A673 (cell line): ENCODE results near the gene HSF2. TPM values are rescaled to one million over a fixed set of nuclear protein-coding genes. Genes with fewer than 3 reads are reported as not detected.
"Not testable (repeated sequence)": the region's sequence is repeated elsewhere in the genome, so short reads cannot be mapped to it uniquely, and the experiment has no call there.

Experiments used
- BruUV-seq: library from RNA; stranded (reverse); fragments of 400-500 nt; replicated peaks from 2 replicates; lab custom pipeline; 2021; lab: Mats Ljungman, UMichigan
- CTCF ChIA-PET: fragments of 300-600 bp; sonication (Branson Sonifier 250); formaldehyde crosslinking; loops from one replicate; lab custom pipeline; 2022; ENCODE audit warnings: antibody characterized with exemption; lab: Charles Lee
- POLR2A ChIA-PET: fragments of 300-600 bp; sonication (Branson Sonifier 250); formaldehyde crosslinking; loops from one replicate; lab custom pipeline; 2022; ENCODE audit warnings: antibody characterized with exemption; ENCODE audit not compliant: low non-redundant PET; lab: Charles Lee
- DNase-seq: peaks from one replicate; pipeline ENCODE4 v3.0.0-alpha.2; 2015; ENCODE audit warnings: low spot score
- H3K27ac ChIP-seq: fragments of 200-600 bp; sonication (generic); 2 replicates; pipeline ENCODE4 v1.5.1; 2016; ENCODE audit warnings: mixed run types, low read depth, mild to moderate bottlenecking, mixed read lengths, antibody characterized with exemption, low read length; ENCODE audit not compliant: poor library complexity, severe bottlenecking
- H3K27me3 ChIP-seq: fragments of 200-600 bp; sonication (generic); replicated peaks from 2 replicates; pipeline ENCODE4 v1.6.1; 2017; ENCODE audit warnings: mixed run types, low read depth, mild to moderate bottlenecking, mixed read lengths, antibody characterized with exemption, low read length; ENCODE audit not compliant: insufficient read depth, poor library complexity
- H3K36me3 ChIP-seq: fragments of 200-600 bp; sonication (generic); 2 replicates; pipeline ENCODE4 v1.6.1; 2016; ENCODE audit warnings: mixed run types, mild to moderate bottlenecking, mixed read lengths, antibody characterized with exemption, low read length; ENCODE audit not compliant: insufficient read depth, poor library complexity, severe bottlenecking
- H3K4me1 ChIP-seq: fragments of 200-600 bp; sonication (generic); 2 replicates; pipeline ENCODE4 v1.6.1; 2017; ENCODE audit warnings: mixed run types, mild to moderate bottlenecking, mixed read lengths, antibody characterized with exemption, low read length; ENCODE audit not compliant: insufficient read depth, poor library complexity, severe bottlenecking
- H3K4me3 ChIP-seq: fragments of 200-600 bp; sonication (generic); 2 replicates; pipeline ENCODE4 v1.5.1; 2016; ENCODE audit warnings: low read depth, mixed run types, mild to moderate bottlenecking, mixed read lengths, low read length; ENCODE audit not compliant: poor library complexity, severe bottlenecking
- H3K9me3 ChIP-seq: fragments of 200-600 bp; sonication (generic); 2 replicates; pipeline ENCODE4 v1.6.1; 2016; ENCODE audit warnings: mixed run types, low read depth, mild to moderate bottlenecking, mixed read lengths, antibody characterized with exemption, low read length; ENCODE audit not compliant: poor library complexity, severe bottlenecking
- EZH2 ChIP-seq: fragments of 200-600 bp; sonication (generic); IDR thresholded peaks from 2 replicates; pipeline ENCODE4 v1.6.1; 2017; ENCODE audit warnings: borderline replicate concordance, low read depth, mild to moderate bottlenecking, mixed read lengths, antibody characterized with exemption, low read length; ENCODE audit not compliant: poor library complexity, severe bottlenecking
- intact Hi-C: fragments of 100-400 bp; cut with micrococcal nuclease; formaldehyde crosslinking; loops from one replicate; pipeline ENCODE4 v1.10.0; 2022; ENCODE audit not compliant: unreplicated experiment
- total RNA-seq: library from RNA; stranded (reverse); gene quantifications from 2 replicates; pipeline ENCODE4 v1.2.3, GENCODE V29; 2021
- TF ChIP-seq, protein P1 (sequence below): fragments of 300-800, 200-600 bp; sonication (generic); conservative IDR thresholded peaks from 2 replicates; pipeline ENCODE4 v1.5.1; 2017; ENCODE audit warnings: low read depth, mild to moderate bottlenecking, antibody characterized with exemption, low read length, moderate library complexity, mixed read lengths

Gene HSF2
- total RNA-seq, 1 experiment from 2014 or later = 27.5 TPM

DNA sequence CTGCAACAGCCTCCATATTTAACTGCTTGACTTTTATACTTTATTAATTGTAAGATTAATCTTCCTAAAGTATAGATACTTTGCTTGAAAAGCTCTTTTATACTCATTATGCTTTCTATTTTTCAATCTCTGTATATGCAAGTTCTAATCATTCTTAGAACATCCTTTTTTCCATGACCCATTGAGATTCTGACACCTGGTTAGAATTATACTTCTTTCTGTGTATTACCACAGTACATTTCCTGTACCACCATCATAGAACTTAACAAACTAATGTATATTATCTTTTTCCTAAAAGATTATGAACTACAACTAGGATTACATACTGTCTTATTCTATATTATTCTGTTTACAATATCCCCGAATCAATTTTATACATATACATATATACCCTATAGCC, 58.6 kb downstream of the HSF2 start:
- TF ChIP-seq EZH2 = no peak
- TF ChIP-seq, protein P1, sequence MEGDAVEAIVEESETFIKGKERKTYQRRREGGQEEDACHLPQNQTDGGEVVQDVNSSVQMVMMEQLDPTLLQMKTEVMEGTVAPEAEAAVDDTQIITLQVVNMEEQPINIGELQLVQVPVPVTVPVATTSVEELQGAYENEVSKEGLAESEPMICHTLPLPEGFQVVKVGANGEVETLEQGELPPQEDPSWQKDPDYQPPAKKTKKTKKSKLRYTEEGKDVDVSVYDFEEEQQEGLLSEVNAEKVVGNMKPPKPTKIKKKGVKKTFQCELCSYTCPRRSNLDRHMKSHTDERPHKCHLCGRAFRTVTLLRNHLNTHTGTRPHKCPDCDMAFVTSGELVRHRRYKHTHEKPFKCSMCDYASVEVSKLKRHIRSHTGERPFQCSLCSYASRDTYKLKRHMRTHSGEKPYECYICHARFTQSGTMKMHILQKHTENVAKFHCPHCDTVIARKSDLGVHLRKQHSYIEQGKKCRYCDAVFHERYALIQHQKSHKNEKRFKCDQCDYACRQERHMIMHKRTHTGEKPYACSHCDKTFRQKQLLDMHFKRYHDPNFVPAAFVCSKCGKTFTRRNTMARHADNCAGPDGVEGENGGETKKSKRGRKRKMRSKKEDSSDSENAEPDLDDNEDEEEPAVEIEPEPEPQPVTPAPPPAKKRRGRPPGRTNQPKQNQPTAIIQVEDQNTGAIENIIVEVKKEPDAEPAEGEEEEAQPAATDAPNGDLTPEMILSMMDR = no peak
- no TSS peak for BruUV-seq
- no peaks in the 10 kb centered on the region for H3K9me3 ChIP-seq
- peaks cover 4% of the 10 kb centered on the region for H3K4me1 ChIP-seq
- peaks cover 29% of the 10 kb centered on the region for H3K36me3 ChIP-seq
- DNase-seq = no peak
- H3K27me3 ChIP-seq = no peaks in the 10 kb centered on the region
- no peak overlapping the region for H3K4me3 ChIP-seq
- intact Hi-C loops = no loop called here
- CTCF ChIA-PET = no interaction called here
- POLR2A ChIA-PET = interaction anchor here (0.7 kb wide), 1 partner anchor 545 kb away, joined by 4 read pairs; no protein-coding TSS in a partner anchor
- H3K27ac ChIP-seq = no peak overlapping the region

DNA sequence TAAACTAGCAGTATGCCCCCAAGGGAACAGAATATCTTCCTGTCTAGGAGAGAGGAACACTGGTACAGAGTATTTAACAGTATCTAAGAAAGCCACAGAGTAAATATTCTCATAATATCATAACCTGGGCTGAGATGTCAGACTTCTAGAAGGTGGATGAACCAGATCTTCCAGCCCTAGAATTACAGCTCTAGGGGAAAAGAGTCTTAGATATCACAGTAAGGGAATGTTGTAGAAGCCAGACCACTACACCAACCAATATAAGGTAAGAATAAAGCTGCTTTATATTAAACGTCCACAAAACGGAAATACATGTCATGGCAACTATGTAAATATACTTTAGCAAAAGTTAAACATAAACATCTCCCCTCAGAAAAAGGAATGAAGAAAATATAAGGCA, 59.8 kb downstream of the HSF2 start:
- no peak for DNase-seq
- Histone ChIP-seq H3K4me3 (no peak overlapping the region), H3K27me3 (no peaks in the 10 kb centered on the region), H3K9me3 (no peaks in the 10 kb centered on the region), H3K4me1 (peaks cover 4% of the 10 kb centered on the region), H3K27ac (no peak overlapping the region), H3K36me3 (peaks cover 18% of the 10 kb centered on the region)
- ChIA-PET POLR2A (no interaction called here), CTCF (no interaction called here)
- intact Hi-C loops = no loop called here
- no TSS peak for BruUV-seq
- TF ChIP-seq EZH2 = no peak
- TF ChIP-seq, protein P1 = no peak

DNA sequence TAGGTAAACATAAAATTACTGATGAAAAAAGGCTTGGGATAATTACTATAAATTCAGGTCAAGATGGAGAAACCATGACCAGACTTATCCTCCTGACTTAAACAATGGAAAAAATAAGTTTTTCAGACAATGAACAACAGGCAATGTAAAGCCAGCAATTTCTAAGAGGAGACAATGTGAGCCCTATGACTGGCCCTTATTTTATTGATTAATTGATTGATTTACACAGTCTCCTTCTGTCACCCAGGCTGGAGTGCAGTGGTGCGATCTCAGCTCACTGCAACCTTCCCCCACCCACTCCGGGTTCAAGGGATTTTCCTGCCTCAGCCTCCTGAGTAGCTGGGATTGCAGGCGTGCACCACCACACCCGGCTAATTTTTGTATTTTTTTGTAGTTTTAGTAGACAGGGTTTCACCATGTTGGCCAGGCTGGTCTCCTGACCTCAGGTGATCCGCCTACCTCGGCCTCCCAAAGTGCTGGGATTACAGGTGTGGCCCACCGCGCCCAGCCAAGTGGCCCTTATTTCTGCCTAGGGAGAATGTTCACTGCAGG, 60.5 kb downstream of the HSF2 start:
- H3K27me3 ChIP-seq, POLR2A ChIA-PET, BruUV-seq, H3K4me3 ChIP-seq, H3K4me1 ChIP-seq, intact Hi-C loops, H3K9me3 ChIP-seq, DNase-seq, CTCF ChIA-PET, H3K27ac ChIP-seq: not testable (repeated sequence)
- peaks cover 12% of the 10 kb centered on the region for H3K36me3 ChIP-seq

DNA sequence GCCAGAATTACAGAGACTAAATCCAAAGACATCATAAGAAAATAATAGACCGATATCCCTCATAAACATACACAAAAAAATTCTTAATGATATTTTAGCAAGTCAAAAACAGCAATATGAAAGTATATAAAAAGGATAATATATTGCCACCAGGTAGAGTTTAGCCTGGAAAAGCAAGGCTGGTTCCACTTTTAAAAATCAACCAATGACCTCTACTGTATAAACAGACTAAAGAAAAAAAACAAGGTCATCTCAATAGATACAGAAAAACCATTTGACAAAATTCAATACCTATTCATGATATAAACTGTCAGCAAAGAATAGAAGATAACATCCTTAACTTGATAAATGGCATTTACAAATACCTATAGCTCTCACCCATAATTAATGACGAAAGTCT, 62.4 kb downstream of the HSF2 start:
- no peak for TF ChIP-seq EZH2
- TF ChIP-seq, protein P1 = no peak
- intact Hi-C loops = no loop called here
- peaks cover 4% of the 10 kb centered on the region for H3K4me1 ChIP-seq
- DNase-seq = no peak
- no peaks in the 10 kb centered on the region for H3K27me3 ChIP-seq
- peaks cover 7% of the 10 kb centered on the region for H3K36me3 ChIP-seq
- POLR2A ChIA-PET = no interaction called here
- CTCF ChIA-PET = no interaction called here
- no TSS peak for BruUV-seq
- H3K9me3 ChIP-seq = no peaks in the 10 kb centered on the region
- H3K4me3 ChIP-seq = no peak overlapping the region
- H3K27ac ChIP-seq = no peak overlapping the region
